ENCODE measurements around the gene SMARCAL1.

Gene SMARCAL1

DNA sequence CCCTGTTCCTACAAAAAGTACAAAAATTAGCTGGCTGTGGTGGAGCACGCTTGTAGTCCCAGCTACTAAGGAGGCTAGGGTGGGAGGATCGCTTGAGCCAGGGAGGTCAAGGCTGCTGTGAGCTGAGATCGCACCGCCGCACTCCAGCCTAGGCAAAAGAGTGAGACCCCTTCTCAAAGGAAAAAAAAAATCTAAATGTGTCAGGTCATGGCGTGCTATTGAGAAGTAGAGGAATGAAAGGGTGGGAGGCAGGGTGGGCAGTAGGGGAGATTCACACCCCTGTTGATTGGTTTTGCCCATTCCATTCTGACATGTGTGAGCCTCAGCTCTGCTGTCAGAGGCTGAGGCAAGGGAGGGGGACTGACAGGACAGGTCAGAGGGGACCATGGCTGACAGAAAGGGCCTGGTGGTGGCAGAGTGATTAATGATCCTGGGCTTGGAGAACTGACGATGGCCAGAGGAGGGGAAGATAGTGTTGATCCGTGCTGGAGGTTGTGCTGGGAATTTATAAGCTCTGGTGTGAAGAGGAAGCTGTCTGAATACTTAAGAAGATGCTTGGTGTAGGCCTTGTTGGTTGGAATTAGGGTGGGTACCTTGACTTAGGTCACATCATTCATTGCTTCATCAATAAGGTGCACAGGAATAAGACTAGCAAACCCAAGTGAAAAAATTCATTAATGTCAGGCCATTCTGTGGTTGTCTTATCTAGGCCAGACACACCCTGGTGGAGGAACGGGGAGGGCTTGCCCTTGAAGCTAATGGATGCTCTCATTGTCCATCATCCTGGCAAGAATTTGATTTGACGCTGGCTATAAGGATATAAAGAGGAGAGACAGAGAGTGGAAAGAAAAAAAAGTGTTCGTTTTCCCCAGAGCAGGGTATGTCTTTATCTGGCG lies 19.1 kb upstream of the SMARCAL1 start:
- TF ChIP-seq FOXP2 (optimal IDR thresholded peaks at IDR 0.05; ENCODE audit: borderline replicate concordance, extremely low read depth, extremely low read length, insufficient read depth) (no peak), POLR2AphosphoS5 (IDR thresholded peaks at IDR 0.05; ENCODE audit: low read depth, low read length) (no peak), TAF1 (IDR thresholded peaks at IDR 0.05; ENCODE audit: borderline replicate concordance, insufficient read depth, low read length) (no peak), SIN3A (IDR thresholded peaks at IDR 0.05; ENCODE audit: borderline replicate concordance, insufficient read depth, low read length) (no peak)
- TF ChIP-seq, protein P1, sequence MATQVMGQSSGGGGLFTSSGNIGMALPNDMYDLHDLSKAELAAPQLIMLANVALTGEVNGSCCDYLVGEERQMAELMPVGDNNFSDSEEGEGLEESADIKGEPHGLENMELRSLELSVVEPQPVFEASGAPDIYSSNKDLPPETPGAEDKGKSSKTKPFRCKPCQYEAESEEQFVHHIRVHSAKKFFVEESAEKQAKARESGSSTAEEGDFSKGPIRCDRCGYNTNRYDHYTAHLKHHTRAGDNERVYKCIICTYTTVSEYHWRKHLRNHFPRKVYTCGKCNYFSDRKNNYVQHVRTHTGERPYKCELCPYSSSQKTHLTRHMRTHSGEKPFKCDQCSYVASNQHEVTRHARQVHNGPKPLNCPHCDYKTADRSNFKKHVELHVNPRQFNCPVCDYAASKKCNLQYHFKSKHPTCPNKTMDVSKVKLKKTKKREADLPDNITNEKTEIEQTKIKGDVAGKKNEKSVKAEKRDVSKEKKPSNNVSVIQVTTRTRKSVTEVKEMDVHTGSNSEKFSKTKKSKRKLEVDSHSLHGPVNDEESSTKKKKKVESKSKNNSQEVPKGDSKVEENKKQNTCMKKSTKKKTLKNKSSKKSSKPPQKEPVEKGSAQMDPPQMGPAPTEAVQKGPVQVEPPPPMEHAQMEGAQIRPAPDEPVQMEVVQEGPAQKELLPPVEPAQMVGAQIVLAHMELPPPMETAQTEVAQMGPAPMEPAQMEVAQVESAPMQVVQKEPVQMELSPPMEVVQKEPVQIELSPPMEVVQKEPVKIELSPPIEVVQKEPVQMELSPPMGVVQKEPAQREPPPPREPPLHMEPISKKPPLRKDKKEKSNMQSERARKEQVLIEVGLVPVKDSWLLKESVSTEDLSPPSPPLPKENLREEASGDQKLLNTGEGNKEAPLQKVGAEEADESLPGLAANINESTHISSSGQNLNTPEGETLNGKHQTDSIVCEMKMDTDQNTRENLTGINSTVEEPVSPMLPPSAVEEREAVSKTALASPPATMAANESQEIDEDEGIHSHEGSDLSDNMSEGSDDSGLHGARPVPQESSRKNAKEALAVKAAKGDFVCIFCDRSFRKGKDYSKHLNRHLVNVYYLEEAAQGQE (IDR thresholded peaks at IDR 0.05; ENCODE audit: insufficient read depth in 1 of 2, low read depth in 2 of 2, low read length in 2 of 2): no peak

DNA sequence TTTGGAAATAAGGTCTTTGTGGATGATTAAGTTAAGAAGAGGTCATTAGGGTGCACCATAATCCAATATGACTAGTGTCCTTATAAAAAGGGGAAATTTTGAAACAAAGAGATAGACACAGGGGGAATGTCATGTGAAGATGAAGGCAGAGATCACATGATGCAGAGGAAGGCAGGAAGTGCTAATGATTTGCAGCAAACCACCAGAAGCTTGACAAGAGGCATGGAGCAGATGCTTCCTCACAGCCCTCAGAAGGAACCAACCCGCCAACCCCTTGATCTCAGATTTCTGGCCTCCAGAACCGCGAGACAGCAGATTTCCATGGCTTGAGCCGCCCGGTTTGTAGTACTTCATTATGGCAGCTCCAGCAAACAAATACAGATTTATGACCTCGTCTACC lies 17.4 kb upstream of the SMARCAL1 start:
- TF ChIP-seq FOXP2 (optimal IDR thresholded peaks at IDR 0.05; ENCODE audit: borderline replicate concordance, extremely low read depth, extremely low read length, insufficient read depth) (no peak), SIN3A (IDR thresholded peaks at IDR 0.05; ENCODE audit: borderline replicate concordance, insufficient read depth, low read length) (no peak), TAF1 (IDR thresholded peaks at IDR 0.05; ENCODE audit: borderline replicate concordance, insufficient read depth, low read length) (no peak), POLR2AphosphoS5 (IDR thresholded peaks at IDR 0.05; ENCODE audit: low read depth, low read length) (no peak)
- TF ChIP-seq, protein P1 (IDR thresholded peaks at IDR 0.05; ENCODE audit: insufficient read depth in 1 of 2, low read depth in 2 of 2, low read length in 2 of 2): no peak

DNA sequence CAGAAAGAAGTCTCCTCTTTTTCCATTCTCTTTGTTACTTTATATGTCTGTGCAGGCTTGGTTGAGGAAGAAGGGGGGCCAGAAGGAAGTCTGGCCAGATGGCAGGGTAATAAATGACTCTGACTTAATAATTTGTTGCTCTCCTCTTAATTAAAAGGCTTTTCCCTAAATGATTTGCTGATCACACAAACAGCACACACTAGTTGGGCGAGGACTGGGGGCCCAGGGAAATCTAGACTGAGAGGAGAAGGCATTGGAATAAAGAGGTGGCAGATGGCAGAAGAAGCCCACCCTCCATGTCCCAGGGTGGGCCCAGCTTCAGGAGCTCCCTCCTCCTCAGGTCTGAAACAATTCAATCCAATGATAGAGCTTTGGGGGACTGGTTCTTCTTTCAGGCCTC lies 12.7 kb upstream of the SMARCAL1 start:
- TF ChIP-seq SIN3A (IDR thresholded peaks at IDR 0.05; ENCODE audit: borderline replicate concordance, insufficient read depth, low read length): no peak
- TF ChIP-seq, protein P1 (IDR thresholded peaks at IDR 0.05; ENCODE audit: insufficient read depth in 1 of 2, low read depth in 2 of 2, low read length in 2 of 2): no peak
- no peak for TF ChIP-seq TAF1 (IDR thresholded peaks at IDR 0.05; ENCODE audit: borderline replicate concordance, insufficient read depth, low read length)
- TF ChIP-seq FOXP2 (optimal IDR thresholded peaks at IDR 0.05; ENCODE audit: borderline replicate concordance, extremely low read depth, extremely low read length, insufficient read depth): no peak
- TF ChIP-seq POLR2AphosphoS5 (IDR thresholded peaks at IDR 0.05; ENCODE audit: low read depth, low read length): no peak

DNA sequence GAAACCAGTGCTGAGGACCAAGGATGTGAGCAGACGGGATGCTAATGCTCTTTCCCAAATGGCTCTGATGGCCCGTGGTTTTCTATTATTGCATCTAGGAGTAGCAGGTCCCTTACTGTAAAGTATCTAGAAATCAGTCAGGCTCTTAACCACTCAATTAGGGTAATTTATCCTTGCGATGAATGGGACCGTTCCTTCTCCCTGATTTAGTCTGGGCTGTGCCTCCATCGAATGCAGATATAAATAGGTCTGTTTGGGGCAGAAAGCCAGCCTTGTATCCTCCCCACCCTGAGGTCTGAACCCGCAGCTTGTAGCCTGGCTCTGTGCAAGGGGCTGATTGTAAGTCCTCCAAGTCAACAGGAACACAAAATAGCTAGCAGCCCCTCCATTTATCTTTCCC lies 9.5 kb upstream of the SMARCAL1 start:
- TF ChIP-seq, protein P1 (IDR thresholded peaks at IDR 0.05; ENCODE audit: insufficient read depth in 1 of 2, low read depth in 2 of 2, low read length in 2 of 2): no peak
- TF ChIP-seq FOXP2 (optimal IDR thresholded peaks at IDR 0.05; ENCODE audit: borderline replicate concordance, extremely low read depth, extremely low read length, insufficient read depth) (no peak), POLR2AphosphoS5 (IDR thresholded peaks at IDR 0.05; ENCODE audit: low read depth, low read length) (no peak), TAF1 (IDR thresholded peaks at IDR 0.05; ENCODE audit: borderline replicate concordance, insufficient read depth, low read length) (no peak), SIN3A (IDR thresholded peaks at IDR 0.05; ENCODE audit: borderline replicate concordance, insufficient read depth, low read length) (no peak)

All from PFSK-1 (cell line).